K562 (cell line): ENCODE measurements around the gene SERF2. TPM values are rescaled to one million over a fixed set of nuclear protein-coding genes. Genes with fewer than 3 reads are reported as not detected.

Source experiments
- ATAC-seq: fragments of 200-7000 bp; cut with Tn5 transposase; 3 replicates; pipeline ENCODE4 v1.9.1; 2020; ENCODE audit warnings: moderate library complexity
- BruUV-seq: library from RNA; stranded (reverse); fragments of 400-500 nt; replicated peaks from 2 replicates; lab custom pipeline; 2021; lab: Mats Ljungman, UMichigan
- CTCF ChIA-PET: fragments of 300-600 bp; formaldehyde crosslinking; extraction: SDS; loops from one replicate; lab custom pipeline; 2021; ENCODE audit warnings: low intra/inter-chr PET ratio; lab: Yijun Ruan, JAX
- POLR2A ChIA-PET: fragments of 300-600, 350-650 bp; sonication (Branson Sonifier 250); formaldehyde crosslinking; extraction: SDS; loops from one replicate; lab custom pipeline; 2021; ENCODE audit warnings: antibody characterized with exemption, inconsistent platforms; lab: Yijun Ruan, JAX
- DNase-seq, 4 experiments: peaks; one replicate each; pipeline versions ENCODE4 v3.0.0 to v3.0.0-alpha.2; 2011 to 2018; ENCODE audit warnings: low spot score in 3 of 4, mixed read lengths in 3 of 4; ENCODE audit errors: extremely low read depth in 1 of 4
- FAIRE-seq: peaks from 2 replicates; lab custom pipeline; 2011; peaks lifted over from hg19 to GRCh38; lab: Jason Lieb, UNC
- H2AFZ ChIP-seq: 2 replicates; pipeline ENCODE4 v1.6.0; 2011; ENCODE audit warnings: low read depth, low read length, control low read depth, inconsistent platforms
- H3K27ac ChIP-seq: fragments of 200-600 bp; 3 replicates; pipeline ENCODE4 v1.8.0; 2011; ENCODE audit warnings: low read depth, mild to moderate bottlenecking, control low read depth, inconsistent platforms, low read length, moderate library complexity, mixed read lengths; ENCODE audit errors: extremely low read depth
- H3K27me3 ChIP-seq, 2 experiments: fragments of 300-600 bp in 1 of 2; 2 replicates in 1 of 2; 3 replicates in 1 of 2; pipeline versions ENCODE4 v1.6.0 to v1.8.0; 2011; ENCODE audit warnings: inconsistent platforms in 2 of 2, low read length in 2 of 2, mild to moderate bottlenecking in 1 of 2, mixed read lengths in 1 of 2, moderate library complexity in 1 of 2; ENCODE audit not compliant: control insufficient read depth in 2 of 2, insufficient read depth in 2 of 2
- H3K36me3 ChIP-seq: fragments of 300-600 bp; 3 replicates; pipeline ENCODE4 v1.8.0; 2011; ENCODE audit warnings: mild to moderate bottlenecking, low read length, inconsistent platforms; ENCODE audit not compliant: control insufficient read depth, insufficient read depth
- H3K4me1 ChIP-seq, 2 experiments: fragments of 200-600 bp in 1 of 2; replicated peaks in 1 of 2; 2 replicates in 1 of 2; 3 replicates in 1 of 2; pipeline versions ENCODE4 v1.5.1 to v1.8.0; 2011; ENCODE audit warnings: inconsistent platforms in 2 of 2, low read length in 2 of 2, mild to moderate bottlenecking in 1 of 2, mixed read lengths in 1 of 2, moderate library complexity in 1 of 2; ENCODE audit not compliant: control insufficient read depth in 2 of 2, insufficient read depth in 2 of 2
- H3K4me2 ChIP-seq: 2 replicates; pipeline ENCODE4 v1.6.1; 2011; ENCODE audit warnings: low read length, control low read depth, inconsistent platforms, mixed read lengths; ENCODE audit not compliant: insufficient read depth
- H3K4me3 ChIP-seq: fragments of 200-600 bp; sonication (generic), shearing (Covaris generic); 2 replicates; pipeline ENCODE4 v1.5.1; 2016; ENCODE audit warnings: control low read depth, inconsistent platforms
- H3K79me2 ChIP-seq: fragments of 200-600 bp; 3 replicates; pipeline ENCODE4 v1.8.0; 2011; ENCODE audit warnings: low read length, inconsistent platforms; ENCODE audit not compliant: control insufficient read depth, insufficient read depth
- H3K9ac ChIP-seq, 2 experiments: 2 replicates each; pipeline versions ENCODE4 v1.6.0 to v1.6.1; 2011; ENCODE audit warnings: low read depth in 2 of 2, low read length in 2 of 2, control low read depth in 1 of 2, inconsistent platforms in 1 of 2, mild to moderate bottlenecking in 1 of 2, mixed read lengths in 1 of 2; ENCODE audit not compliant: insufficient read depth in 1 of 2
- H3K9me1 ChIP-seq: one replicate; pipeline ENCODE4 v1.6.0; 2011; ENCODE audit warnings: inconsistent platforms, mild to moderate bottlenecking, low read length, moderate library complexity; ENCODE audit not compliant: control insufficient read depth, insufficient read depth
- H3K9me3 ChIP-seq: replicated peaks from 2 replicates; pipeline ENCODE4 v1.5.1; 2011; ENCODE audit warnings: low read depth, low read length, inconsistent platforms; ENCODE audit not compliant: control insufficient read depth, insufficient read depth
- H4K20me1 ChIP-seq: replicated peaks from 2 replicates; pipeline ENCODE4 v1.6.1; 2011; ENCODE audit warnings: low read length, inconsistent platforms, mixed read lengths; ENCODE audit not compliant: control insufficient read depth, insufficient read depth
- CTCFL ChIP-seq: IDR thresholded peaks from 2 replicates; pipeline ENCODE4 v1.6.1; 2011; ENCODE audit warnings: borderline replicate concordance, low read depth, mild to moderate bottlenecking, moderate library complexity, low read length; ENCODE audit not compliant: insufficient read depth, poor library complexity, severe bottlenecking
- EP400 ChIP-seq: fragments of 450-650 bp; IDR thresholded peaks from 2 replicates; pipeline ENCODE4 v1.6.1; 2017; ENCODE audit warnings: antibody characterized with exemption, mild to moderate bottlenecking, moderate library complexity
- FIP1L1 ChIP-seq: fragments of 200-400 bp; formaldehyde crosslinking; IDR thresholded peaks from 2 replicates; pipeline ENCODE4 v1.6.1; 2018; ENCODE audit warnings: mild to moderate bottlenecking, low read depth, low read length; ENCODE audit not compliant: poor library complexity, severe bottlenecking
- GATA2 ChIP-seq: sonication (generic); formaldehyde crosslinking; IDR thresholded peaks from 2 replicates; pipeline ENCODE4 v1.4.0; 2020; ENCODE audit warnings: mild to moderate bottlenecking, missing genetic modification reagents
- MNT ChIP-seq, 2 experiments: fragments of 450-650 bp; conservative IDR thresholded peaks; 2 replicates each; pipeline ENCODE4 v1.6.1; 2017; ENCODE audit warnings: mild to moderate bottlenecking in 2 of 2, moderate library complexity in 2 of 2
- MTA3 ChIP-seq: fragments of 450-650 bp; formaldehyde crosslinking; IDR thresholded peaks from 2 replicates; pipeline ENCODE4 v1.6.1; 2017; ENCODE audit warnings: mild to moderate bottlenecking, borderline replicate concordance
- MTF1 ChIP-seq: fragments of 250-450 bp; sonication (Bioruptor Pico); IDR thresholded peaks from 2 replicates; pipeline ENCODE4 v1.9.0; 2021; ENCODE audit warnings: moderate library complexity, mild to moderate bottlenecking, inconsistent platforms, borderline replicate concordance
- PML ChIP-seq: IDR thresholded peaks from 2 replicates; pipeline ENCODE4 v1.6.1; 2012; ENCODE audit warnings: low read length, inconsistent platforms
- POLR2G ChIP-seq: fragments of 200-400 bp; formaldehyde crosslinking; IDR thresholded peaks from 2 replicates; pipeline ENCODE4 v1.6.1; 2017; ENCODE audit warnings: low read depth, mild to moderate bottlenecking, antibody characterized with exemption, low read length, moderate library complexity
- SMAD4 ChIP-seq: fragments of 250-450 bp; sonication (Bioruptor Pico); conservative IDR thresholded peaks from 2 replicates; pipeline ENCODE4 v1.8.0; 2021; ENCODE audit warnings: inconsistent platforms, mild to moderate bottlenecking, moderate library complexity
- ZEB2 ChIP-seq: fragments of 450-650 bp; IDR thresholded peaks from 2 replicates; pipeline ENCODE4 v1.6.1; 2016
- ZMIZ1 ChIP-seq, 2 experiments: fragments of 150-350 bp in 1 of 2; IDR thresholded peaks; 2 replicates each; pipeline ENCODE4 v1.6.1; 2012 to 2016; ENCODE audit warnings: low read depth in 2 of 2, low read length in 2 of 2, mild to moderate bottlenecking in 1 of 2, moderate library complexity in 1 of 2
- ZNF274 ChIP-seq: IDR thresholded peaks from 2 replicates; pipeline ENCODE4 v1.6.1; 2011; ENCODE audit warnings: low read depth, mild to moderate bottlenecking, low read length, moderate library complexity, borderline replicate concordance
- ZNF699 ChIP-seq: fragments of 250-450 bp; sonication (Bioruptor Pico); IDR thresholded peaks from 2 replicates; pipeline ENCODE4 v1.8.0; 2021; ENCODE audit warnings: mild to moderate bottlenecking, moderate library complexity; ENCODE audit not compliant: insufficient replicate concordance
- WGBS: fragments of 100-300 bp; shearing (Covaris generic); methylation state at CpG from one replicate; pipeline ENCODE4 v1.1.6; 2016; ENCODE audit warnings: low coverage, mixed read lengths; ENCODE audit not compliant: insufficient coverage; ENCODE audit errors: missing lambda C conversion rate; 5-methylcytosine and 5-hydroxymethylcytosine counted together
- in situ Hi-C: fragments of 300-500 bp; cut with MboI; formaldehyde crosslinking; loops from 4 replicates; pipeline ENCODE4 v1.15.0; 2018; ENCODE audit warnings: inconsistent platforms, mixed read lengths
- intact Hi-C: fragments of 100-400 bp; cut with micrococcal nuclease; formaldehyde crosslinking; loops from 2 replicates; pipeline ENCODE4 v1.14.2; 2022
- polyA plus RNA-seq, 8 experiments: library from polyadenylated mRNA; depleted of rRNA in 4 of 8; stranded (reverse) in 5 of 8; unstranded in 3 of 8; fragments of >200 nt; fragmentation: Nextera tagmentation in 2 of 8; fragmentation: Illumina TruSeq in 1 of 8; extraction: Ambion mirVana in 2 of 8; extraction: Trizol in 1 of 8; gene quantifications; 2 replicates each; pipeline versions ENCODE4 v1.2.1 to v1.2.3, GENCODE V29; 2011 to 2014; ENCODE audit warnings: inconsistent platforms in 1 of 8, missing spikeins in 1 of 8
- total RNA-seq, 7 experiments: library from RNA; depleted of rRNA in 6 of 7; stranded (reverse); fragments of >200 nt in 6 of 7; fragmentation: Illumina TruSeq in 2 of 7; extraction: Trizol in 2 of 7; gene quantifications; 2 replicates each; pipeline versions ENCODE4 v1.2.1 to v1.2.3, GENCODE V29; 2011 to 2021; ENCODE audit warnings: low replicate concordance in 1 of 7

Gene SERF2
- total and polyA plus RNA-seq, 9 of the 15 experiments (the other 6 are each of a cell fraction or from before 2014, with no cell fraction given): 497 to 3,360 (median 867) TPM

- FAIRE-seq (no peak), DNase-seq (peak in 2 of 4 experiments; percentile 31 to 58), ATAC-seq (peak; percentile 74)
- BruUV-seq: TSS peak; percentile 43
- peak overlapping the region; percentile 32 for H3K4me3 ChIP-seq
- in situ Hi-C loops (no loop called here), intact Hi-C loops (no loop called here)
- H3K4me2 ChIP-seq: peak overlapping the region; percentile 68
- no peaks in the 10 kb centered on the region; the same call in 1 of the 2 replicates for H4K20me1 ChIP-seq
- CTCF ChIA-PET: no interaction called here
- peak overlapping the region; percentile 70 for H3K27ac ChIP-seq
- H3K79me2 ChIP-seq: no peaks in the 10 kb centered on the region
- no peaks in the 10 kb centered on the region for H3K9me1 ChIP-seq
- peaks cover 3 to 19% of the 10 kb centered on the region in 2 experiments; a peak in 4 of 5 replicates for H3K4me1 ChIP-seq
- WGBS: 50% methylated on average over 28 of the region's 31 CpGs
- POLR2A ChIA-PET: interaction anchor here (0.7 to 2.3 kb wide), 8 partner anchors 9 to 27 kb away, joined by 3 to 13 read pairs (median 4); partner anchors contain the start of genes HYPK and SERF2
- H3K36me3 ChIP-seq: peaks cover 18% of the 10 kb centered on the region
- H3K9ac ChIP-seq: peak overlapping the region; percentile 64 to 91
- no peaks in the 10 kb centered on the region for H3K27me3 ChIP-seq
- peak overlapping the region; percentile 88 for H2AFZ ChIP-seq
- H3K9me3 ChIP-seq: no peaks in the 10 kb centered on the region
- TF ChIP-seq ZEB2: no peak
- TF ChIP-seq GATA2: no peak
- peak; percentile 66 for TF ChIP-seq EP400
- TF ChIP-seq MNT (conservative IDR thresholded peaks at IDR 0.05): peak in 1 of 2 experiments; percentile 34; a peak in 1 of 4 replicates
- no peak for TF ChIP-seq ZNF699
- 0 out of 2 replicates have a peak, but pooled peaks have one; percentile 41 for TF ChIP-seq PML
- no peak for TF ChIP-seq FIP1L1
- TF ChIP-seq MTF1 (CRISPR knock-in tag): no peak
- peak; percentile 70 for TF ChIP-seq POLR2G
- TF ChIP-seq SMAD4 (CRISPR knock-in tag): no peak
- no peak for TF ChIP-seq ZMIZ1 (IDR thresholded peaks at IDR 0.05; ENCODE audit: low read depth in 2 of 2, low read length in 2 of 2)
- peak; percentile 48; the same call in 1 of the 2 replicates for TF ChIP-seq MTA3
- TF ChIP-seq CTCFL: peak; percentile 72
- no peak for TF ChIP-seq ZNF274
Measured at GRCh38 chr15:43777267-43777914, 14.7 kb upstream of the SERF2 start.
